ENCODE measurements around the gene MILR1. TPM values are rescaled to one million over a fixed set of nuclear protein-coding genes. Genes with fewer than 3 reads are reported as not detected.
A peak's percentile ranks its signal among the peaks of the same experiment; 100 is the strongest.
"Not testable (repeated sequence)": the region's sequence is repeated elsewhere in the genome, so short reads cannot be mapped to it uniquely, and the experiment has no call there.

MILR1 gene
- polyA plus RNA-seq, 5 donors, result 2.5 to 5.2 (median 3.2) TPM

DNA sequence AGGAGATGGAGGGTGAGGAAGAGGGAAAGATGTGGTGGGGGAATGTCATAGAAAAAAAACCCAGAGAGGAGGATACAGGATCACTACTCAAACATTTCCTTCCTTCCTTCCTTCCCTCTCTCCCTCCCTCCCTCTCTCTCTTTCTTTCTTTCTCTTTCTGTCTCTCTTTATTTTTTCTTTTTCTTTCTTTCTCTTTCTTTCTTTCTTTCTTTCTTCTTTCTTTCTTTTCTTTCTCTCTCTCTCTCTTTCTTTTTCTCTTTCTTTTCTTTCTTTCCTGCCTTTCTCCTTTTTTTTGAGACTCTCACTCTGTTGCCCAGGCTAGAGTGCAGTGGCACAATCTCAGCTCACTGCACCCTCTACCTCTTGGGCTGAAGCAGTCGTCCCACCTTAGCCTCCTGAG is 17.9 kb downstream of the MILR1 start:
- not testable (repeated sequence) for DNase-seq

DNA sequence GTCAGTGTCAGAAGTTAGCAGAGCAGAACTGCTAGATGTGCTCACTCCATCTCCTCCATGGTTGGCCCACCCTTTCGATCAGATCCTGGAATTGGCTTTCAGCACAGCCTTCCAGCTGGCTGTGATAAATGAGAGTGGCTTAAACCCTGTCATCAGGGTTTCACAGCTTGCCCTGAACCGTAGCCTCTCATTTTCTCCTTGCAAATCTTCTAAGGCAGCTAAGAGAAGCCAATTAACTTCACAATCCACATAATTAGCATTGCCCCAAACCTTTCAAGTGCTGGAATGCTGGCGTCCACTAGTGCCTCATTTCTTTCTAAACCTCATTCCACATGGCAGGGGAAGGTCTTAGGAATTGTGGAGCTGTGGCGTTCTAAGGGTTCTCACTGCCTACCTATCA is 21.7 kb downstream of the MILR1 start:
- no peak for DNase-seq

DNA sequence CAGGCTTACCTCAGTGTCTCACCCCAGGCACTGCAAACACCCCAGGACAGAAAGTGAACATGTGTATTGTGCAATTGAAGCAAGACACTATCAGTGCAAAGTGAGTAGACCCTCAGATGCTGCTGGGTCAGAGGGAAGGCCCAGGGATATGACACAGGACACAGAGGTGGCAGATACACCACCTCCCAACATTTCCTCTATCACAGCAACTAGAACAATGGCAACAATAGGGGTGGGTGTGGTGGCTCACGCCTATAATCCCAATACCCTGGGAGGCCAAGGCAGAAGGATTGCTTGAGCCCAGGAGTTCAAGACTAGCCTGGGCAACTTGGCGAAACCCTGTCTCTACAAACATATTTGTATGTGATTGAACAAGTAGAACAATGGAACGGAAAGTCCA is 22.5 kb downstream of the MILR1 start:
- no peak for DNase-seq

DNA sequence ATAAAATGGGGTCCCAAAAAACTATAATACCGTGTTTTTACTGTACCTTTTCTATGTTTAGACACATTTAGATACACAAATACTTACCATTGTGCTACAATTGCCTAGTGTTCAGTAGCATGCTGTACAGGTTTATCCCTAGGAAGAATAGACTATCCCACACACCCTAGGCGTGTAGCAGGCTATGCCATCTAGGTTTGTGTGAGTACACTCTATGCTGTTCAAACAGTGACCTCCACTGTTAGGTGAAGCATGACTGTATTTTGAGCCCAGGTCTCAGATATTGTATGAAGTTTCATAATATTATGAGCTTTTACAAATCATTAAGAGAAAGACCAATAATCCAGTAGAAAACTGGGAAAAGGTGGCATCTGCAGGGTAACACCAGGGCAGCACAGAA is 23.6 kb downstream of the MILR1 start:
- DNase-seq, result no peak

DNA sequence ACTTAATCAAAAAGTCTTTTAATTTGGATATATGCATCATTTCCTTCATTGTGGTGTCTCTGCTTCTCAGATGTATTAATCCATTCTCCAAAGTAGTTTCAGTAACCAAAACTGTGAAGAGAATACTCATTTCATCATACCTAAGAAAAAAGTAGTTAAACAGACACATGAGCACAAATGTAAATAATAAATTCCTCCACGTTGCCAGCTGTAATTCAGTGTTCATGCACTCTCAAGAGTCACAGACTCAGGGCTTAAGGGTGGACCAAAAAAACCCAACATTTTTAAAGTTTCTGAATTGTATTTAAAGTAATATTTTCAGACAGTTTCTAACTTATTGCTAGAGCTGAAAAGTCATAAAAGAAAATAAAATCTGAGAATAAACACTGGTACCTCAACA is 28.9 kb downstream of the MILR1 start:
- no peak for DNase-seq

DNA sequence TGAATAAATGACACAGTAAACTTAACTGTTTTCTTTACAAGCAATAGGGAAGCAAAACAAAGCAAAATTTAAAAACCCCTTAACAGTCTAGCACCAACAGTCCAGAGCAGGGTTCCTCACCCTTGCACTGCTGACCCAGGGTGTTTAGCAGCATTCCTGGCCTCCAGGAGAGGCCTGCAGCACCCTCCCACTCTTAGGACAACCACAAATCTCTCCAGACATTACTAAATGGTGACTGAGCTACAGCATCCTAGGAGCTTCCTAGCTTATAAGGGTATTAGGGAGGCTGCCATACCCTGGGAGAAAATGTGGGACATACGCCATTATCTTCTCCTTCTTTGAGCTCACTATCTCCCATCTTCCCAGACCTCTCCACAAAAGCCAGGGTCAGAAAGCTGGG is 32.0 kb downstream of the MILR1 start:
- DNase-seq, result no peak

DNA sequence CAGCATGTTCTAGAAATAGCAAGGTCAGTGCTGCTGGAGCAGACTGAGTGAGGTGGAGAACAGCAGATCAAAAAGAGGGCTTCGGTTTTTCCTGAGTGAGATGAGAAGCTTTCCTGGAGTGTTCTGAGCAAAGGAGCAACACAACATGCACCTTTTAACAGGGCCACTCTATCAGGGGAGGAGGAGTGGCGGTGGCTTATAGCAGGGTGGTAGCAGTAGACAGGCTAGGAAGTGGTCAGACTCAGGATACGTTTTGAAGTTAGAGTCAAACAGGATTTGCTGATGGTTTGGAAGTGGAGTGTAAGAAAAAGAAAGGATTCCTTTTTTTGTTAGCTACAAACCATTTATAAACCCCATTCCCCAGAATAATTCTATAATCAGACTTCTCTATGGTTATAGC is 35.5 kb downstream of the MILR1 start:
- no peak for DNase-seq

DNA sequence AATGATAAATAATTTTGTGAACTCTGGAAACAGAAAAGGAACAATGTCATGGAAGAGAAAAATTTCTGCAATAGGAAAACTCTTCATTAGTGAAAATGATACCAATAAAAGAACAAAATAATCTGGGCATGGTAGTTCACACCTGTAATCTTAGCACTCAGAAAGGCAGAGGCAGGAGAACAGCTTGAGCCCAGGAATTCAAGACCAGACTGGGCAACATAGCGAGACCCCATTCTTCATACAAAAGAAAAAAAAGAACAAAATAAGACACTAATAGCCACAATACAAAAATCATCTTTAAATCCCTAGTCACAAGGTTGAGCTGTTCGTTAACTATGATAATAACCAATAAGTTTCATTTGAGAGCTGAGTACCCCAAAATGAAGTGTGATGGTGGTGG is 39.4 kb downstream of the MILR1 start:
- DNase-seq, result no peak

DNA sequence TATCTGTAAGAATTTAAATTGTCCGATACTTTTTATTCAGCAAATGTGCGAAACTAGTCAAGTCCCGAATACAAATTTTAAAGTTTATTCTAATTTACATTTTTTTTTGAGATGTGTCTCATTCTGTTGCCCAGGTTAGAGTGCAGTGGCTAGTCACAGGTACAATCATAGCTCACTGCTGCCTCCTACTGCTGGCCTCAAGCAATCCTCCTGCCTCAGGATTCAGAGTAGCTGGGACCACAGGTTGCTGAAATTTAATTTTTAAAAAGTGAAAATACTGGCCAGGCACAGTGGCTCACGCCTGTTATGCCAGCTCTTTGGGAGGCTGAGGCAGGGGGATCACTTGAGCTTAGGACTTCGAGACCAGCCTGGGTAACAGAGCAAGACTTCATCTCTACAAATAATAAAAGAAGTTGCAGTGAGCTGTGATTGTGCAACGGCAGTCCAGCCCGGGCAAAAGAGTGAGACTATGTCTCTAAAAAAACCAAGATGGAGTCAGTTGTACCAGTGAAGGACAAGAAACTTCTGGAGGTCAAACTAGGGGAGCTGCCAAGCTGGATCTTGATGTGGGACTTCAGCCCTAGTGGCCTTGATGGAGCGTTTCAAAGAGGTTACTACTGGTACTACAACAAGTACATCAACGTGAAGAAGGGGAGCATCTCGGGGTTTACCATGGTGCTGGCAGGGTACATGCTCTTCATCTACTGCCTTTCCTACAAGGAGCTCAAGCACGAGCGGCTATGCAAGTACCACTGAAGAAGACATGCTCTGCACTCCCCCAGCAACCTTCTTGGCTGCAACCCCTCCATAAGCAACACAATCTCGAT is 42.3 kb downstream of the MILR1 start:
- DNase-seq, result no peak

DNA sequence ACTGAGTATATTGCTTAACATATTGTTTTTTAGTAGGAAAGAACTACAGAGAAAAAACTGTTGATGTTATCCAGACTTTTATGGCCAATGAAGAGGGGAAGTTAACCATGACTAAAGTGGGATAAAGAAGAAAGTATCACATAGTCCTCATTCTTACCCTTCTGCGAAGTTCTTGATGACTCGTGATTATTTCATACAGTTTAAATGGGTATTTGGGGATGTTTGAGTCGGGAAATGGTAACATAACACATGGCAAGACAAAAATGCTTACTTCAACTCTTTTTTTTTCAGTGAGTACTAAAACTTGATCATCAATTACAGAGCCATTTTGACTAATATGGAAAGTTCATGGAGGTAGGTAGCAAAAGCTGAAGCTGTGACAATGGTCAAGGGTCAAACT is 43.1 kb downstream of the MILR1 start:
- DNase-seq, result no peak

DNA sequence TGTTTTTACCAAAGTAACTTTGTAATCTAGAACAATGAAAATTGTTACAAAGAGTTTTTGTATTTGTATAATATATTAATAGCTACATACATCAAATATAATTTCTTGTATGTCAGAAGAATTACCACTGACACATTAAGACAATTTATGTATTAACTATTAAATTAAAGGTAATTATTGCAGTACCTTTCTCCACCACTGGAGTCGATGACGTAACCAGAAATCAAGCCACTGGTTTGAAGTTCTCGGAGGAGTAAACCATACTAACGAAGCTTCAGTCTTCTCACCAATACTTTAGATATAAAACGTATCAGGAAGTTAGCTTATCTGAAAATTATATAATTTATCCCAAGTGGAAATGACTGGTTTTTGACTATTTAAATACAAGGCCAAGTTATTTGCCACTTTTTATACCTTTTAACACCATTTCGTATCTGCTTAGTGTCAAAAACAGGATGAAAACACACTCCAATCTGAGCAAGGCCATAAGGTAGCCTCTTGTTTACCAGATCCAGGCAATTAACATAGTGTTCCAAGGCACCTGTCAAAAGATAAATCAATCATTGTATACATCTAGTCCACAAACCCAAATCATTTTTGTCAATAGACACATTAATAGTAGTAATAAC is 43.7 kb downstream of the MILR1 start:
- DNase-seq, result no peak

DNA sequence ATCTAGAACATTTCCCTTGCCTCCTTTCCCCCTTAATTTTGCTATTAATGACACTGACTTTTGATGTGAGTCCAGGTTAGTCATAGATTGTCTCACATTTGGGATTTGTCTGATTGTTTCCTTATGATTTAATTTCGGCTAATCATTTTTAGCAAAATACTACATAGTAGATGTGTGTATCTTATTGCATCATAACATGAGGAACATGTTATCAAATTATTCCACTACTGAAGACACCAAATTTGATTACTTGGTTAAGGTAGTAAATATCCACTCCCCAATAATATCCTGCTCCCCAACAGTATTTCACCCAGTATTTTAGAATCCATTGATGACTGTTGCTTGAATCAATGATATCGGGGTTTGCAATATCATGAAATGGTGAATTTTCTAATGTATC is 45.2 kb downstream of the MILR1 start:
- DNase-seq, result no peak

DNA sequence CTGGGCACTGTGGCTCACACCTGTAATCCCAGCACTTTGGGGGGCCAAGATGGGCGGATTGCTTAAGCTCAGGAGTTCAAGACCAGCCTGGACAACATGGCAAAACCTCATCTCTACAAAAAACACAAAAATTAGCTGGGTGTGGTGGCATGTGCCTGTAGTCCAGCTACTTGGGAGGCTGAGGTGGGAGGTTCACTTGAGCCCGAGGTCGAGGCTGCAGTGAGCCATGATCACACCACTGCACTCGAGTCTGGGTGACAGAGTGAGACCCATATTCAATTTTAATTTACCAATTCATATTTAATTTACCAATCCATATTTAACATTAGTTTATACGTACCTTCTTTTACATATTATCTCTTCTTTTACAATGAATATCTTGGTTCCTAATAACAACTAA is 46.4 kb downstream of the MILR1 start:
- DNase-seq, result not testable (repeated sequence)

DNA sequence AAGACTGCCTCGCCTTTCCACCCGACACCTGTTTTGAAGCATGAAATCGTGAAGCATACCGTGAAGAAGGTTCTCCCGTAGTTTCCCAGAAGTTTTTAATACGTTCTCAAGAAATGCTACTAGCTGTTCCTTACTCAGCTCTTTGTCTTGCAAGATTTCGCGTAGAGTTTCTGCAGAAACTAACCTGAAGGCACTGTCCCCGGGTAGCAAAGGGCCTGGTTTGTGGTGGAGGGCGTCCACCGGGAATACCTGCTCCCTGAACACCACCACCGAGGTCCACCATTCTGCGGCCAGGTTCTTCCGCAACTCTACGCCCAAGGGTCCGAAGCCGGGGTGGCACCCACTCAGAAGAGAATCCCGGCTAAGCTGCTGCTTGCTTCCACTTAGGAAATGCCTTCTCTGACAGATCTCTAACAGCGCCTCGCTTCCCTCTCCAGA is 47.5 kb downstream of the MILR1 start:
- no peak for DNase-seq

DNA sequence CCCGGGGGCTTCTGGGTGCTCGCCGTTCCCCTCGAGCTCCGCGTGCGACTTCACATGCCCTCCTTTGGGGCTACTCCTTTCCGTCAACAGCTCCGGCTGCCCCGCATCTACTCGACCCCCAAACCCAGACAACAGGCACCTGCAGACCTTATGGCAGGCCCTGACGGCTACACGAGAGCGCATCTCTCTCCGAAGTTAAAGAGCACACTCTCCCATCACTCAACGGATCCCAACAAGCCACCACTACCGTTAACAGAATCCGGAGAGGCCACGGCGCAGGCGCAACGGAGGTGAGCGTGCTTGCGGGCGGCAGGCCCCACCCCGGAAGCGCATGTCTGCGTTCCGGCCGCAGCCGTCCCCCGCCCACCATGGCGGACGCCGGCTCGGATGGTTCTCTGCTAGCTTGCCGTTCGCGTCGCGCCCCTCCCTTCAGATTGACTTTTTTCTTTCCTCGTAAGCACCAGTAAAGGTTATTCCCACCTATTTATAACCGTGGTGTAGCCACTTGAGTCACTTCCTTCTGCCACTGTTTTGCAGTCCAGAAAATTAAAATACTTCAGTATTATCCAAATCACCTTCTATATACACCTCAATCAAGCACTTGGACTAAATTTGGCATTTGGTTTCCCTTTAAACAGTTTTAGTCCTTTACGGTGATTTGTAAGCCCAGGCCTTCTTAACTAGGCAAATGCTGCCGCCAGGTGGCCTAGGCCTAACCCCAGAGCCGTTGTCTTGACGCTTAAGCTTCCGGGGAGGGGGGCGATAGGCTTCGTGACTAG is 48.1 kb downstream of the MILR1 start, which contains the start of gene POLG2:
Gene POLG2 (minus strand): TSS at position 269 of the 779 bp plus-strand sequence. CDS start 86 bp downstream, at position 183.
- peak; percentile 87 to 88 for DNase-seq

DNA sequence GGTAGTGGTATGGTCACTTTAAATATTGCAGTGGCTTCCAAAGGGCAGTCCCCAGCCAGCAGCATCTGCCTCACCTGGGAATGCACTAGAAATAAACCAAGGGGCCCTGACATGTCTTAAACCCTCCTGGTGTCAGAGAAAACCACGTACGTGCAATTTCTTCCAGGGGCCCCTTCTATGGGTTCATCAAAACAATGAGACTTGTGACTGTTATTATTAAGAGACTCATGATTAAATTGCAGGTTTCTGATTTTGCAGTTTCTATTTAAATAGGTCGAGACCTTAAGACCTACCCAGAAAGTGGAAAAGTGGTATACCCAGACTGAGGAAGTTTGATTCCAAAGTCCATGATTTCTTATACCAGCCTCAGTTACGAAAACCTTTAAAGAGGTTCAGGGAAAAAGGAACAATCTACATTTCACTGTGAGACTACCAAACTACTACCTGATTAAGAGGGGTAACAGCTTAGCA is 48.7 kb downstream of the MILR1 start:
- no peak for DNase-seq

DNA sequence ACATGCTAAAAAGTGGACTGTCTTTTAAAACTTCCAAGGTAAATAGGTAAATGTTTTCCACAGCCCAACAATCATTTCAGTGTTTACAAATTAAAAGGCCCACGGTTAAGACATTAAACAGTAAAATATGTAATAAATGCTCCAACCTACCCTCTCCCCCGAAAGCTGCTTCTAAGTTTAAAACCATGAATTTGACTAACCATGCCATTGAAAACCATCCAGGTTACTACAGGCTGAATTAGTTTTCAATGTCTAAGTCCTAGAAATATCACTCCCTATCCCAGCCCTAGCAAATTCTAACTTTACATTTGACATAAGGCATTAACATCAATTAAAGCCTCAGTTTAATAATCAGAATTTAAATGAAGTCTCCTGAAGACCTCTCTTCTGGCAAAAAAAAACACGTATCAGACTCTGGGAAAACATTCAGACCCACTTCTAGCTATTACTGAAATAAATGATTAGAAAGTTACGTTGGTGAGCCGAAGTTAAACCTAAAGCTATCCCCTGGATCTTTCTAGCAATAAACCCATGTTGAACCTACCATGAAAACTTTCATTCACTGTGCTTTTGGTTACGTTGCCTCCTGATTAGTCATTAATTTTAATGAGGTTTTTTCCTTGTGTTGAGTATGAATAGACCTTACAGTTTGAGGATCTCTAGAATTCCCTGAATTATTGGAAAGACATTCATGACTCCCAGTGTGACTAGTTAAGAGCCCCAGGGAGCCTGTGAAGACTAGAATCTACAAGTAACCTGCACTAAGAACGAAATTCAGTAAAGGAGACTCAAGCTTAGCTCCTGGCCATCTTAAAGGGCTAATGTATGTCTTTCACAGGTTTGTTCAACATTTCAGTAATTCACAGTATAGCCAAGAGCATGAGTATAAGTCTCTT is 49.6 kb downstream of the MILR1 start:
- DNase-seq, result no peak

DNA sequence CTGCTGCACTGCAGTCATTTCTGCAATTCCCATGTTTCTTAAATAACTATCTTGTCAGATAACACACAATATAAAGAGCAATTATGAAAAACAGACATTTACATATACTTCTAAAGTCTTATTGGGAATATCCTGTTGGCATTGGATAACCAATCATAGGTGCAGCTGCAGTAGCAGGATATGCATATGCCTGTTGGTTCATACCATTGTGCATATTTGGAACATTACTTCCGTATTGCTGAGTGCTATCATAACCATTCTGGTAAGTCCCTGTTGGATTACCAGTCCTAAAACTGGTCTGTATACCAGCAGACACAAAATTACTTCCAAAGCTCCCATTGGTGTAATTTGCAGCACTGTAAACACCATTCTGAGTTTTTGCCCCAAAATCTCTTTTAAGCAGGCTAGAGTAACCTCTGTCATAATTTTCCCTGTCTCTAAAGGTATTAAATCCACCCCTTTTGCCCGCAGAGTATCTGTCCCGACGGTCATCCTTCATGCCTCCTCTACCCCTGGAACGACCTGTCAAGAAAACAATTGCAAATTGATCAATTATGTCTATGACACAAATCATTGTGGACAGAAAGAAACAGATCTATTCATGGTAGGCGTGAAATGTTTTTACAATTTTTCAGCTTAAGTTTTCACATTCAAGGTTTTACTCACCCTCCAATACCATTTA is 51.0 kb downstream of the MILR1 start:
- no peak for DNase-seq

DNA sequence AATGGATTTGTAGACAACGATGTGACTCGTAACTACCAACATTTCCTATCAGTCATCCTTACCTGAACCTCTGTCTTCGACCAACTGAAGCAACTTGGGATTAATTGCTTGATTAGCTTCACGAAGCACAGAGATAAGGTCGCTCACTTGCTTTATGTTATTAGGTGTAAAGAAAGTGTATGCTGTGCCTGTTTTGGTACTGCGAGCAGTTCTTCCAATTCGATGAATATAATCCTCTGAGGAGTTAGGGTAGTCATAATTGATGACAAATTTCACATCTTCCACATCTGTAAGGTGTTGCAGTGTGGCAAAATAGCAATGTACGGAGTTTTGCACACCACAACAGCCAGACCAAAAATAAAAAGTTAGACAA is 51.6 kb downstream of the MILR1 start:
- DNase-seq, result no peak

DNA sequence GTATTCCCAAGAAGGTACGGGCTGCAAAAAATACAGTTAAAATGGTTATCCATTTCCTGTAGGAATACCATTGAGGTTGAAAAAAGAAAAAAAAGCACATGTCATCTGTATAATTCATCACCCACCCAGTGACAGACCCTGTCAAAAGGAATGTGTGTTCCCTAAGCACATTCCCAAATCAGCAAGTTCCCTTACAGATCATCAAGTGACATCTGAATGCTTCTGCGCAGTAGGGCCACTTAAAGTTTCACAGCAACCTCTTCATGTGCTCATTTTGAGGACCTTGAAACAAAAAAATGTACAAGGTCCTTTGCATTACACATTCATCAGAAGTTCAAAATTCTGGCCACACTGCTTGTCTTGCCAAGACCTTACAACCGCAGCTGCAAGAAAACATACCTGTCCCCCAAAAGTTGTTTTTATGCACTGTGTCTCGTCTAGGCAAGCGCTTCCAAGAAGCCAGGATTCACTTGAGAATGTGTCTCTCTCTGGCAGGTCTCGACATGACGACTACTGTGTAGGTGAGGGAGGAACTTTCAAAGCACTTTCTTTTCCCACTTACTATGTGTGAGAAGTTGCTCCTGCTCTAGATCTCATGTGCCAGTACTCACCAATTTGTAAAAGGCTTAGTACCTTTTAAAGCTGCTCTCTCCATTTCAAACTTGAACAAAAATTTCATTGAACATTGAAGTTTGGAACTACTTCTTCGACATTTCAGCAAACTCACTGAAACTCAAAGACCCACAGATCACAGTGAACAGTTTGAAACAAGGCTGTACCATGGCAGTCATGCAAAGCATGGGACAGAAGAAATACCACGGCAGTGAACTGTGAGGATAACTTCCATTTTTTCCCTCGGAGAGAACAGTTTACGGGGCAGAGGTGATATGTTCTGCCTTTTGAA is 52.2 kb downstream of the MILR1 start:
- no peak for DNase-seq
